ENCODE measurements around the gene VAC14.

VAC14 gene

DNA sequence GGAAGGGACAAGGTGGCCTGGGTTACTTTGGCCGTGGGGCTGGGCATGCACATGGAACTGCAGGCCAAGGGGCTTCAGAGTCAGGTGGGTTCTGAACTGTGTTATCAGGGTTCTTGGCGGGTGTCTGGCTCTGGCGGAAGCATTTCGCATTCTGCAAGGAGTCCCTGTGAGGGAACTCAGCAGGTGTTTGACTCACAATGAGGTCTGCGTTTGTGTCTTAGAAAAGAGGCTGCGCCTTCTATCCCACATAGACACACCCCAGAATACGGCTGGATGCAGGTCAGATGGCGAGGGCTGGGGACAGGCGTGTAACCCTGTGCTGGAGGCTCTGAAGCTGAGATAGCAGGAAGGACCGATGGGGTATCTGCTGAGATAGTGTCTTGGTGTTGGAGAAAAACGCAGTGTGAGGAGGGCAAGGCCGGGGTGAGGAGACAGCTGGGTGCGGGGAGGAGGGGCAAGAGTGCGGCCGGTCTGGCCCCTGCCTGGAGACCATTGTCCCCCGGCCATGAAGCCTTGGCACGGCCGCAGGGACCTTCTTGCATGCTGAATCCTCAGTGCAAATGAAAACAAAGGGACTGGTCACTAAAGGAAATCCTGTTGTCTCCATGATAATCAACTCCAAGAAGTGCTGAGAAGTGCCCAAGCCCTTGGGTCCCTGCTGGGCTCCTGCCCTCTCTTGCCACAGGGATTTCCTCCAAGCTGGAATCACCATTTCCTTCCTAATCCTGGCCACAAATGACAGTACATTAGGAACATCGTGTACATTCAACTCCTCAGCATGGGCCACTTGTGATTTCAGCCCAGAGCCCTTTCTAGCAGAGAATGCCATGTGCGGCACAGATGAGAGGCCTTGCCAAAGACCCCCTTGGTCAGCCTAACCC is 92.4 kb downstream of the VAC14 start:
- DNase-seq (ENCODE audit: low read depth in 2 of 2) = no peak

DNA sequence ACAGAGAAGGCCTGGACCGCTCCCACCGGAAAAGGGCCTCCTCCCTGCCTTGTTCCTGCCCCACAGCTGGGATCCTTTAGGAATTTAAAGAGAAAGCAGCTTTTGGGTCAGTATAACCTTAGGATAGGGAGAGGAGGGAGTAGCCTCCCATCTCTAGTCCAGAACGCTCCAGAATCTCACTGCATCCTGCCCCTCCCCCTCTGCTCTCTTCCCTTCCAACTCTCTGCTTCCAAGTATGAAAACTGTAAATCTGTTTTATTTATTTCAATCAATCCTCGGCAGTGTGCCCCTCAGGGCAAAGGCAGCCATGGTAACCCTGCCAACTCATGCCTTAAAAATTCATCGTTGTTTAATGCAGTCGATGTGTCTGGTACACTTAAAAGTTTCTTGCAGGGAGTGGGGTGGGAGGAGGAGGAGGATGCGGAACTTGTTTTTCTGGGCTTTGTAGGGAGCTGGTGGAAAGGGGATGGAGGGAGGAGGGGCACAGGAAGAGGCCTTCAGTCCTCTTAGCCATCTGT is 94.0 kb downstream of the VAC14 start:
- DNase-seq (ENCODE audit: low read depth in 2 of 2) = no peak

DNA sequence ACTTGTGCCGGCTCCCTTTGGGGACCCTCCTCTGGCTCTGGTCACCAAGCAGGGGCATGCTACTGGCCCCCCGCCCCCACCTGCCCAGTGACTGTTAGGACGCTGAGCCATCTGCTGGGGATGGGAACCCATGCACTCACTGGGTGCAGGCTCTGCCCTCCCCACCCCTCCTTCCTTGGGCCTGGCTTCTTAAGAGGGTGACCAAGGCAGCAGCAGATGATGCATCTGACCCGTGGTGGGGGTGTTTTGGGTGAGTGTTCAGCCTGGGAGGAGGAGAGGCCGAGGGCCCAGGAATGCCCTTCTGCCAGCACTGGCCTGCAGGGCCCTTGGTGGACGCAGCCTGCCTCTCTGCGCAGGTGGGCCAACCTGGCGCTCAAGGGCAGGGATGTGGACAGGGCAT is 95.9 kb downstream of the VAC14 start:
- DNase-seq (ENCODE audit: low read depth in 2 of 2) = no peak

DNA sequence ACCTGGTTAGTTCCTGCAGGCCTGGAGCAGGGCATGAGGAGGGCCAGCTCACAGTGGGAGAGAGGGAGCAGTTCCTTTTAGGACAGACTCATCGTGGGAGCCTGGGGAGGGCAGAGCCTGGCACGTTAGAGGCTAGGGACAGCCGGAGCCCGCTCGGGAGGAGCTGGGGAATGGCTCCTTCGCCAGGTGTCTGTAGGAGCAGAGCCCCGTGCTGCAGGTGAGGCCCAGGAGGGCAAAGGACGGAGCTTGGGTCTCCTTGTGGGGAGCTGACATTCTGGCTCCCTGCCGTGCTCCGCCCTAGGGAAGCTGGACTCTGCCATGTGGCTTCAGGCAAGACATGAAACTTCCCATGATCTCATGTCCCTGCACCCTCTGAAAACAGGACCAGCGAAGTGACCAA is 96.4 kb downstream of the VAC14 start:
- DNase-seq (ENCODE audit: low read depth in 2 of 2) = no peak

DNA sequence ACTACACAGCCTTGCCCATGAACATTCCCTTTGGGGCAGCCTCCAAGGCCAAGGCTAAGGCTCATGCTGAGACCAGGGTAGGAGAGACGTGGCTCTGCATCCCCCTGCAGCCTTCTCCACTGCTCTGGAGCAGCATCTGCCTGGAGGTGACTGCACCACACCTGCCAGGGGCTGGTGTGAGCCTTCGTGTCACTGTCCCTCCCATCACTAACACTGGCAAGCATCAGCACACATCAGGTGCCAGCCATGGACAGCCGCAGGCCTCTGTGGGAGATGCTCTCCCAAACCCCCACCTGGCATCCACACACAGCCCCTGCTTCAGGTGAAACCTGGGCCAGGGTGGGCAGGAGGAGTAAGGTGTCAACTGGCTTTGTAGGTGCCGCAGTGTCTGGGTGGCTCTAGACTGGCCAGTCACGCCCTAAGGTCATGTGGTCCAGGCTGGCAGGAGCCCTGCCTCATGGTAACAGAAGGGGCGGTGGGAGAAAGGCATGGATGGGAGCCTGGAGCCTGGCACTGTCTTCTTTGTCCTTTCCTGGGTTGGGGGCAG is 97.0 kb downstream of the VAC14 start:
- no peak for DNase-seq (ENCODE audit: low read depth in 2 of 2)

DNA sequence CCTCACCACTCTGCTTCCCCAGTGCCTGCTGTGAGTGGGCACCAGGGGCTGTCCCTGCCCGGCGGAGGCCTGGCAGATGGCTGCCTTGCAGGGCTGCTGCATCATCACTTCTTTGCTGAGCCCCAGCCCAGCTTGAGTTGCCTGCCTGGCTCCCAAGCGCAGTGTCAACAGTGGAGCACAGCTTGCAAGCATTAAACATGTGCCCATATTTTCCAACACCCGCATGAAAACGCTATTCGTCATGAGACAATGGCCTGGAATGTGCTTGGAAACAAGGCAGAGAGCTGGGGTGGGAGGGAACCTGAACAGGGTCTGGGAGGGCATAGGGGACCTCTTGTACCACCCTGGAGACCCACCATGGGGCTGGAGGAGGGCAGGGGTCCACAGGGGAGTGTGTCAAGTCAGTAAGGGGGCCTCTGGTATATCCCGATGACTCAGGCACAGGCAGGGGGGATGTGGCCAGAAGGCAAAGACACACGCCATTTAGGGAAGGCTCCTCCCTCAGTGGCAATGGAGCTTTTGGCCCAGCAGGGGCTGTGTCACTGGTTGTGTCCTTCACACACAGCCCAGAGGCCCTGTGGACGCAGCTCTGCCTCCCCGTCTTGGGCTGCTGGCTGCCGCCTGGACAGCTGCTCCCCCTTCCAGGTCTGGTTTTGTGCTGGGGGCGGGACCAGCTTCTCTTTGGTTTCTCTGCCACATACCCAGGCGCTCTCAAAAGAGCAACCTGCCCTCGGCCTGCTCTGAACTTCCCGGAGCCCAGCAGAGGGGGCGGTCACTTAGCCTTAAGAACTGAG is 97.7 kb downstream of the VAC14 start:
- DNase-seq (ENCODE audit: low read depth in 2 of 2) = no peak

DNA sequence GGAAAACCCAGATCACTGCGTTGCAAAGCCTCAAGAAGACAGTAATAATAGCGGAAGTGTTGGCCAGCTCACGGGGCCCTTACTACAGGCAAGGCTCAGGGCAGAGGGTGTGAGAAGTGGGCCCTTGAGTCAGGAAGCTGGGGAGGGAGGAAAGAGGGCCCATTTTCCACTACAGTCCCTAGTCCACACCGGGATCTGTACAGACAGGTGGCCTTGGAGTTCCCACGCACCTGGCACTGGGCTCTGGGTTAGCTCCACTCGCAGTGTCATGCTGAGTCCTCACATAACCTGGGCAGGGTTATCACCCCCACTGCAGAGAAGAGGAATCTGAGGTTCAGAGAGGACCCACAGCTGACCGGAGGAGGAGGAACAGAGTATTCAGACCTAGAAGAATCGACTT is 98.3 kb downstream of the VAC14 start:
- no peak for DNase-seq (ENCODE audit: low read depth in 2 of 2)

DNA sequence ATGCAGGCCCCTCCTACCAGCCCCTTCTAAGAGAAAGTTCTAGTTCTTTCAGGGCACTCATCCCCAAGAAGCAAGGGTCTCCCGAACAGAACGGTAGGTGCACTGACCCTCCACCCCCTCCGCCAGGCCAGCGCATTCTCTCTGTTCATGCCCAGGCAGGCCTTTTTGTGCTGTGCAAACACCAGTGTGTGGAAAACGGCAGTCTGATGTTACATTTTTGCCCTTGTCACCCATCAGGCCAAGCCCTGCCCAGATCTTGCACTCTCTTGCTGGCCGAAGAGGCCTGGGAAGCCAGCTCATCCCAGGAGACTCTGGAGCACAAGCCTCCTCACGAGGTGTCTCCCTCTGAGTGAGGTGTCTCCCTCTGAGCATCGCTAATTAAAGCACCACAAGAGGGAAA is 99.0 kb downstream of the VAC14 start:
- DNase-seq (ENCODE audit: low read depth in 2 of 2) = no peak

DNA sequence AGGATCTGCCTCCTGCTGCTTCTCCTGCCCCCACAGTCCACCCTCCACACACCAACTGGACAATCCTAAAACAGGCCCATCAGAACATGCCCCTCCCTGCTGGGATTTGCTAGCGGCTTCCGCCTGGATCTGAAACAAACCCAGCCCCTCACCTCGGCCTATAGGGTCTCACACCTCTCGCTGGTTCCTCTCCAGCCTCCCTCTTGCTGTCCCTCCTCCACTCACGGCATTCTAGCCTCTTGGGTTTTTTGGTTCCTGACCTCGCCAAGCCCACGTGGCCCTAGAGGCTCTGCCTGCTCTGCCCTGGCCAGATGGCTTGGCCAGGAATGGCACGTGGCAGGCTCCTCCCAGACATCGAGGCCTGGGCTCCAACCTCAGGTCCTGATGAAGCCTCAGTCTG is 99.4 kb downstream of the VAC14 start:
- DNase-seq (ENCODE audit: low read depth in 2 of 2) = no peak

DNA sequence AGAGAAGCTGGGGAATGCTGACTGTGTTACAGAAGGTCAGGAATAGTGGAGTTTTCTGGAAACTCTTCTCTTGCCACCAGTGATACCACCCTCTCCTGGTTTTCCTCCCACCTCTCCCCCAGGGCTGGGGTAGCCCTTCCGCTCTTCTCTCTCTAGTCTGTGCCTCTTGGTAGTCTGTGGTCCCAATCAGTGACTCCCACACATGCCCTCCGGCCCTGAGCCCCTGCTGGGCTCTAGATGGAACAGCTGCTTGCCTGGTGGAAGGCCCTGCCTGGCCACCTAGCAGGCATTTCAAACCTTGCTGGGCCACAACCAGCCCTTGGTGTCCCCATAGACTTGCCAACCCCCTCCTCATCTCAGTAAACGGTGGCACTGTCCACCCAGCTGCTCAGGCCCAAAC is 99.9 kb downstream of the VAC14 start:
- DNase-seq (ENCODE audit: low read depth in 2 of 2) = no peak

DNA sequence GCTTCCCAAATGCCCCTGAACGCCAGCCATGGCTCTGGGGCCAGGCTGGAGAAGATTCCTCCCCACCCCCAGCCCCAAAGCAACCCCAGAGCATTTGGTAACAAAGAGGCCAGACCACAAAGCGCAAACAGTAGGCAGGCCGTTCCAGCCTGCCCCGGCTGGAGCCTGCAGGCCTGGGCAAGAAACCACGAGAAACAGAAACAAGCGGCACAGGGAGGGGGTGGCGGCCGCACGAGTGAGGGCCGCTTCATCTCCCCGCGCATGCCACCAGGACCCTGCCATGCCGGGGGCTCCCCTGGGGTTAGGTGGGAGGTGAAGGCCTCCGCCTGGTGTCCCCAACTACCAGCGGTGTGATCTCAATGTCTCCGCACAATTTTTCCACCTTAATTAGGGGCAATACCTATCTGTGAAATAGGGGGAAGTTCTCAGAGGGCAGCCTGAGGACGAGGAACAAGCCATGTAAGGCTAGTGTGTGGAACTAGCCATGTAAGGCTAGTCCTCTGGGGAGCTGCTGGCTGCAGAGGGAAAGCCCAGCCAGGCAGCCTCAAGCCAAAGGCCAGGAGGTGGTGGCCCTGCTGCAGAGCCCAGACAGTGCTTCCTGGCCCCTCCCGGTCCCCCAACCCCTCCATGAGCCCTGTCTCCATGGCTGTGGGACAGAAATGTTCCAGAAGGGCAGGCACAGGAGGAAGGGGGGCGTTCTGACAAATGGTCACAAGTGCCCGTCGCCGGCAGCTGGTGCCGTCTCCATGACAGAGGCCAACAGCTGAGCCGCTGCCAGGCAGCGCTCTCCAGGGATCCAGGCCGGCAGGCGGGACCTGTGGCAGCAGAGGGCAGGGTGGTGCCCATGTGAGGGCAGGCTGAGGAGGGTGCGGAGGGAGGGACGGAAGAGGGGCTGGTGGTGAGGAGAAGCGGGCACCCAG is 100.6 kb downstream of the VAC14 start:
- no peak for DNase-seq (ENCODE audit: low read depth in 2 of 2)

DNA sequence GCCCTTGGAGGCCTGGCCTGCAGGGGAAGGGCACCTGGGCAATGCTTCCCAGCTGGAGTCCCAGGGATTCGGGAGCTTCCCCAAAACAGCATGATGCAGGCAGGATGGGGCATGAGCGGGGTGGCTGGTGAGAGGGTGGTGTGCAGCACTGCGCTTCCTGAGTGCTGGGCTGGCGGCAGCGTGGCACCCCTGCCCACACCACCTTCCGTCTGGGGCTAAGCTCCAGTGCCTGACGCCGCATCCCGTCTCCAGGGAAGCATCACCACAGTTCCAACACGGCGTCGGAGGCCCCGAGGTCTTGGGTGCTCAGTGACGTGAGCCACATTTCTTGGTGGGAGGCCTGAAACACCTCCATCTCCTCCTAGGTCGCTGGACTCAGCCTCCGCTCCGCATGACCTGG is 101.3 kb downstream of the VAC14 start:
- no peak for DNase-seq (ENCODE audit: low read depth in 2 of 2)

DNA sequence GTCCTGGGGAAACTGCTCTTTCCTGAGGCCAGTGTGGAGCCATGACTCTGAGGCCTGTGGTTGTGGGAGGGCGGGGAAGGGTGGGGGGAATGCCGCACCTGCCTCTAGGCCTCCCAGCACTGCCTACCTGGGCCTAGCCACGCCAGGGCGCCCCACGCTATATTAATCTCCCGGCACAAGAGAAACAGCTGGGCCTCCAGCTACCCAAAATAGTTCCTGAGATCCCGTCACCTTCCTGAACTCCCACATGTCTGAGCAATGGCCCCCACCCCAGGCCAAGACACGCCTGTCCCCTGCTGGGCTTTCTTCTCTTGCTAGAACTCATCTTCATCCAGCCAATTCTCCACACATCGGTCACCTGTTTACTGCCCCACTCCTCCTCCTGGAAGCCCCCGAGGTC is 102.1 kb downstream of the VAC14 start:
- no peak for DNase-seq (ENCODE audit: low read depth in 2 of 2)

DNA sequence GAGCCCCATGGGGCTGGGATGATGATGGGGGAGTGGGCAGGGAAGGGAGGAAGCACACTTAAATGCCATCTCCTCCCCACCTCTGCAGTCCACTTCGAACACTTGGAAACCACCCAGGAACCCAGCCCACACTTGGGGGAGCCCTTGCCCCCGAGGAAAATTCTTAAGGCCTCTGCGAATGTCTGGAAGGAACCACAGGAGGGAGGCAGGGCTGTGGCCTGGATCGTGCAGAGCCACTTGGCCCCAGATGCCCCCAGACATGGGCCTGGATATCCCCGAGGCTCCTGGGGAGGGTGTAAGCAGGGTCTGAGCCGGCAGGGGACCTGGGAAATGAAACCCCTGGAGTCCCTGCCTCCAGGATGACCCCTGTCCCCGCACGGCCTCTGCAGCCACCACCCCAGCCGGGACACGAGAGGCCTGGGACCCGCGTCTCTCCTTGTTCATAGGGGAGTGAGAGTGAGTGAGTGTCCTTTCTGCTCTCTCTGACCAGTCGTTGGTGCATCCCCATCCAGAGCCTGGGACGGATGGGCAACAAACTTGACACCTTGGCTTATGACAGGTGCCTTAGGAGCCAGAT is 103.3 kb downstream of the VAC14 start:
- no peak for DNase-seq (ENCODE audit: low read depth in 2 of 2)

DNA sequence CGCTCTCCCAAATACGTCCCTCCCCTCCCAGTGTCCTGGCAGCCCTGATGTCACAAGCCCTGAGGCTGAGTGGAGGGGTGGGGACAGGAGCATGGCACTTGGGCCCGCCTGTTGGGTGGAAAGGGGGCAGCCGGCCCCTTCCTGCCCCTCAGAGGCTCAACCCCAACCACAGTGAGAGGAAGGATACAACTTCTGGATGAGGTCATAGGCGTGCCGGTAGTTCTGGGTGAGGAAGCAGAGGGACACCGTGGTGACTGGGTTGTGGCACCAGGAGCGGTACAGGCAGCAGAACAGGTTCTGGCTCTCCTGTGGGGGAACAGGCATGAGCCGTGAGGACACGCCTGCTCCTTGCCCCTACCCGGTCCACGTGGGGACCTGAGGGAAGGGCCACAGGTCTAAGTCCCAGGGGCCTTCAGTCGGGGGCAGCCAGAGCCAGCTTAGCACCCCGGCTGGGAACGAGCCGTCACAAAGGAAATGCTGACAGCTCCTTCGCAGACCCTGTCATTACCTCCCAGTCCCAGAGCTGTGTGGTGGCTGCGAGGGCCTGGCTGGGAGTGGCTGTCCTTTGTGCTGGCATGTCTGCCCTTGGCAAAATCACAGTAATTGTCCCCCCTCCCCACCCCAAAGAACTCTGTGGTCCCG is 103.9 kb downstream of the VAC14 start:
- no peak for DNase-seq (ENCODE audit: low read depth in 2 of 2)

DNA sequence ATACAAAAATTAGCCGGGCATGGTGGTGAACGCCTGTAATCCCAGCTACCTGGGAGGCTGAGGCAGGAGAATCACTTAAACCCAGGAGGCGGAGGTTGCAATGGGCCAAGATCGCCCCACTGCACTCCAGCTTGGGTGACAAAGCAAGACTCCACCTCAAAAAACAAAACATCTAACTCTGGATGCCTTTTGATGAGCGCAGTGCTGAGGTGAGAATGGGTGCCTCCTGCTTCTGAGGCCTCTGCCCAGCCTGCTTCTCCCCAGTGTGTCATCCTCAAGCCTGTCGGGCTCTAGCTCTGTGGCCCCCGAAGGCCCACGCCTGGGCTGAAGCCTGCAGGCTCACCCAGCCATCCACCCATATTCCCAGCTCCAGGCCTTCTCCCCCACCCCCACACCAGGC is 104.6 kb downstream of the VAC14 start:
- DNase-seq (ENCODE audit: low read depth in 2 of 2) = no peak

DNA sequence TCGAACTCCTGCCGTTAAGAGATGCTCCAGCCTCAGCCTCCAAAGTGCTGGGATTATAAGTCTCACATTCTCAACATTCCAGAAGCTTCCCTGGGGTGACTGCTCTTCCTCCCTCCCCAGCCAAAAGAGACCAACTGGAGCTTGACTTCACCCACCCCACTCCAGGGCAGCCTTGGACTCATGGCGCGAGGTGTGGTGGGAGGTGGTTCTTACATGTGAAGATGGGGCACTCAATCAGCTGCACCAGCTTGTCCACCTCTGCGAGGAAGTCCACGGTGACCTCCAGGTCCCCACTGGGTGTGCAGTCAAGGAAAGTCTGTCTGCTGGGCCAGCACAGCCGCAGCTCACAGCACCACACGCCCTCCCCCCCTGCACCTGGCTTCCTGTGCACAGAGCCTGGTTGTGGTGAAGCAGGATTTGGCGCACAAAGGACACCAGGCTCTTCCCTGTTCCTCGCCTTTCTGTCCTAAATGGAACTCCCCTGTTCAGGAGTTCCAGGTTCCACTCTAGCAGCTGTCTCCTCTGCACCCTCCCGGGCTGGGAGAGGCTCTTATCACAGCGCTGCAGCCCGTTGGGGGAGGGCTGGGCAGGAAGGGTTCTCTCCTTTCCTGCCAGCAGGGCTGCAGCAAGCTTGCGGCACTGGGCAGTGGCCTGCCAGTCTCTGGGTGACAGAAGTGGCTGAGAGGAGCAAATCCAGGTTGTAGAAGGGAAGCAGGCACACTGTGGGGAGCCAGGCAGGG is 105.5 kb downstream of the VAC14 start:
- DNase-seq (ENCODE audit: low read depth in 2 of 2) = no peak

DNA sequence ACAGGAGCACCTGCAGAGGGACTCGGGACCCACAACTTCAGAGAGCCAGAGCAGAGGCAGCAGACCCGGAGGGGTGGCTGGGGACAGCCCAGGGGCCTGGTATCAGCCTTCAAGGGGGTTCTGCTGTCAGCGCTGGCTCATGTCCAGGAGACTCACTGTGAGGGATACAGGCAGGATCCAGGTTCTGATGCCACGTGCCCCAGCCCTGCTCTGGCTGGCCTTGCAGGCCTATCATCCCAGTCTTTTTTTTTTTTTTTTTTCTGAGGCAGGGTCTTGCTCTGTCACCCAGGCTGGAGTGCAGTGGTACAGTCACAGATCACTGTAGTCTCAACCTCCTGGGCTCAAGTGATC is 106.1 kb downstream of the VAC14 start:
- no peak for DNase-seq (ENCODE audit: low read depth in 2 of 2)

DNA sequence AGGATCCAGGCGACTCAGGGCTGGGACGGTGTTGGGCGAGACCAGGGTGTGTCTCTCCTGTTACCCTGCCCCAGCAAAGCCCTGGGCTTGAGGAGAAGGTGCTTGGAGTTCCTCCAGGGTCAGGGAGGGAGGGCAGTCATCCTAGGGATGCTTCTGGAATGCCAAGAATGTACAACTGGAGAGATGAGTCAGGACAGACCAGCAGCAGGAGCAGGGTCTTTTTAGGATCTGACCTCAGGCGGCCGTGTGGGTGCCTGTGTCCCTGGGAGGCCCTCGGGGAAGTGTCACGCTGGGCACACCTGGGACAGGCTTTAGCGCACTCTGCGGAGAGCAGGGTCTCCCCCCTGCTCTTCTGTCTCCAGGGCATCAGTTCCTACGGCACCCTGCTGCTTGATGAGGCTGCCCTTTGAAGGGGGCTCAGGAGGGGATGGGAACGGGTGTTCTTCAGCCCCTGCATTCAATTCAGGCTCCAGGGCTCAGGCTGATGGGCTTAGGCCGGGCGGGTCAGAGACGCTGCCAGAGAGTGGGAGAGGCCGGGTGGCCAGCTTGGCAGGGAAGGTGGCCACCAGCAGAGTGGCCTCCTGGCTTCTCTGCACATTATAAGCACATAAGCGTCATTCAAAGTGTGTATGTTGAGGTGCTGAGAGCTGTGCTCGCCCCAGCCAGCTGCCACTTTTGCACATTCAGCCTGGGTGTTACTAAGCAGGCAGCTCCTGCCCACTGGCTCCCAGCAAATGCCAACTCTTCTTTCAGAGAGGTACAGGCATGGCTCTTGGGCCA is 106.7 kb downstream of the VAC14 start:
- DNase-seq (ENCODE audit: low read depth in 2 of 2) = no peak

Measured in activated CD4-positive, alpha-beta T cell treated with anti-CD3 and anti-CD28 coated beads for 24 hours (primary cell).